Measurements from ENCODE around the gene SYT7.

SYT7 gene

DNA sequence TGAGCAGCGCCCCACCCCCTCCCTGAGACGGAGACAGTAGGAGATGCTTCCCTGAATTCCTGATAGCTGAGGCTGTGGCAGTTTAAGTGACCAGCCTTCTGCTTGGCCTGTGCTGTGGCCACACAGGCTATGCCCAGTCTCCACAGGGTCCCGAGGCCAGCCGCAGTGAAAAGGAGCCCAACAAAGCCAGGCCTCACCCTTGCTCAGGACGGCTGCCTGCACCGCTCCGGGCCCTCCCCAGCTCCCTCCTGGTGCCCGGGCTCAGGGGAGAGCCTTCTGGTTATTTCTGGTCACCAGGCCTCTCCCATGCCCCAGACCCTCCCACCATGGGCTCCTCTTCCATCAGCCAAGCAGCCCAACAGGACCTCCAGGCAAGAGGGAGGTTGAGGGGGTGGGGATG, 43.5 kb downstream of the SYT7 start:
- Histone ChIP-seq H3K27me3 (peaks cover 33% of the 10 kb centered on the region), H3K36me3 (no peaks in the 10 kb centered on the region), H3K27ac (no peak overlapping the region), H3K9me3 (no peaks in the 10 kb centered on the region), H3K4me1 (ENCODE audit: control insufficient read depth in 1 of 2, insufficient read depth in 1 of 2, low read depth in 1 of 2, low read length in 1 of 2) (no peaks in the 10 kb centered on the region), H3K4me3 (ENCODE audit: low read depth in 1 of 2, low read length in 1 of 2) (no peak overlapping the region)
- TF ChIP-seq, protein P1, sequence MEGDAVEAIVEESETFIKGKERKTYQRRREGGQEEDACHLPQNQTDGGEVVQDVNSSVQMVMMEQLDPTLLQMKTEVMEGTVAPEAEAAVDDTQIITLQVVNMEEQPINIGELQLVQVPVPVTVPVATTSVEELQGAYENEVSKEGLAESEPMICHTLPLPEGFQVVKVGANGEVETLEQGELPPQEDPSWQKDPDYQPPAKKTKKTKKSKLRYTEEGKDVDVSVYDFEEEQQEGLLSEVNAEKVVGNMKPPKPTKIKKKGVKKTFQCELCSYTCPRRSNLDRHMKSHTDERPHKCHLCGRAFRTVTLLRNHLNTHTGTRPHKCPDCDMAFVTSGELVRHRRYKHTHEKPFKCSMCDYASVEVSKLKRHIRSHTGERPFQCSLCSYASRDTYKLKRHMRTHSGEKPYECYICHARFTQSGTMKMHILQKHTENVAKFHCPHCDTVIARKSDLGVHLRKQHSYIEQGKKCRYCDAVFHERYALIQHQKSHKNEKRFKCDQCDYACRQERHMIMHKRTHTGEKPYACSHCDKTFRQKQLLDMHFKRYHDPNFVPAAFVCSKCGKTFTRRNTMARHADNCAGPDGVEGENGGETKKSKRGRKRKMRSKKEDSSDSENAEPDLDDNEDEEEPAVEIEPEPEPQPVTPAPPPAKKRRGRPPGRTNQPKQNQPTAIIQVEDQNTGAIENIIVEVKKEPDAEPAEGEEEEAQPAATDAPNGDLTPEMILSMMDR (IDR thresholded peaks at IDR 0.05): no peak

GRCh38 chr11:61536676-61537270, 44.1 kb downstream of the SYT7 start:
- H3K27ac ChIP-seq: no peak overlapping the region
- TF ChIP-seq, protein P1 (IDR thresholded peaks at IDR 0.05): no peak
- H3K9me3 ChIP-seq: no peaks in the 10 kb centered on the region
- H3K36me3 ChIP-seq: no peaks in the 10 kb centered on the region
- H3K27me3 ChIP-seq: peaks cover 28% of the 10 kb centered on the region
- H3K4me1 ChIP-seq (ENCODE audit: control insufficient read depth in 1 of 2, insufficient read depth in 1 of 2, low read depth in 1 of 2, low read length in 1 of 2): no peaks in the 10 kb centered on the region
- no peak overlapping the region for H3K4me3 ChIP-seq (ENCODE audit: low read depth in 1 of 2, low read length in 1 of 2)

DNA sequence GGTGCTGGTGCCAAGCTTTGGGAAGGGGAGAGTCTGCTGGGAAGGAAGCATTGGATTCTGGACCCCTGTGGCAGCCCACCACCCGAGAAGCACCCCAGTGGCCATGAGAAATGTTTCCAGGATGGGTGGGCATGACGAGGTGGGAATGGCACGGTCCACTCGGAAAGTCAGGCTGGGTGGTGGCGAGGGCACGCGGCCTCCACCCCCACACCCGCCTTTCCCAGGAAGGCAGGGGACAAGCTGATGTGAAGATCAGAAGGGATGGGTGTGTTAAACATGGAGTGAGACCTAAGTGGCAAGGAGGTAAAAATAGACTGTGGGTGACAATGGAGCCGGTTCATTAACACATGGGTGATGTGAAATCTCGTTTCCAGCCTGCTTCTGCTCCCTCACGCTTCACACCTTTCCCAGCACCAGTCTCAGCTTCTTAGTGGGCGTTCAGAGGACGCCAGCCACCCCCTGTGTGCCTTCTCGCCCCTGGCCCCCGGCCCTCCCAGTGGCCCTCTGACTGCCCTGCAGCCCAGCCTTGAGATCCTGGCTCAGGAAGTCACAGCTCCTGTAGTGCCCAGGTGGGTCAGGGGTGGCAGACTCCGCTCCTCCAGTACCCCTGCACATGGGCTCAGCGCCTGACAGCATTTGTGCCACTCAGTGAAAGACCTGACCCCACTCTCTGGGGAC, 44.7 kb downstream of the SYT7 start:
- Histone ChIP-seq H3K27me3 (peaks cover 21% of the 10 kb centered on the region), H3K9me3 (no peaks in the 10 kb centered on the region), H3K27ac (no peak overlapping the region), H3K4me1 (ENCODE audit: control insufficient read depth in 1 of 2, insufficient read depth in 1 of 2, low read depth in 1 of 2, low read length in 1 of 2) (no peaks in the 10 kb centered on the region), H3K36me3 (no peaks in the 10 kb centered on the region), H3K4me3 (ENCODE audit: low read depth in 1 of 2, low read length in 1 of 2) (no peak overlapping the region)
- TF ChIP-seq, protein P1 (IDR thresholded peaks at IDR 0.05): no peak

DNA sequence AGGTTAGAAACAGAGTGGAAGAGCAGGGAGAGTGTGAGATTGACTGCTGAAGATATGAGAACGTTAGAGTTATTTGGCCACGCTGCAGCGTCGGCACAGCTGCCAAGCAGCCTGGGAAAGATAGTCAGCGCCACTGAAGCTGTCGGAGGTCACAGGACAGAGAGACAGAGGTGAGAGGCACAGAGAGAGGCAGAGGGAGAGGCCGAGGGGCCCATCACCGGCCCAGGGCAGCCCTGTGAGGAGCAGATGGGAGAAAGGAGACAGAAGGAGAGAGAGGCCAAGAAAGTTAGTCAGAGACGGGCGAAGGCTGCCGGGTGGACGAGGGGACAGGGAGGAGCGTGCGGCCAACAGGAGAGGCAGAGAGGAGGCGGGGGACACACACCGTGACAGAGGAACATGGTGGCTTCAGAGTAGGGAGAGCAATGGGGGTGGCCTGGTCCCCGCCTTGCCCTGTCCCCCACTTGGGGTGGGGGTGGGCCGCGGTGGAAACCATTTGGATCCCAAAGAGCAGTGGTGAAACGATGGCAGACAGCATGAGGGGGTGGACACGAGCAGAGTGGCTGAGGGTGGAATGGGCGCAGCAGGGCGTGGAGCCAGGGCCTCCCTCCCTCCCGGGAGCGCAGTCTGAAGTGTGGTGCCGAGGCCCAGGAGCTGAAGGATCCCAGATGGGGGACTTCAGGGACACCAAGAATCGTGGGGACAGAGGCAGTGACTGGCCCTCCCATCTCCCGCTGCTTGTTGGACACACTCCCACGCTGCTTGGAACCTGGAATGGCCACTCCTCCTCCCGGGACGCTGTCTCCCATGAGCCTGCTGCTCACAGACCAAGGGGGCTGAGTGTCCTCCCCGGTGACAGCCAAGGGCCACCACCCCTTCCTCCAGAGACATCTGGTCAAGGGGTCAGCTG, 45.7 kb downstream of the SYT7 start:
- Histone ChIP-seq H3K27me3 (peaks cover 13% of the 10 kb centered on the region), H3K27ac (no peak overlapping the region), H3K4me3 (ENCODE audit: low read depth in 1 of 2, low read length in 1 of 2) (no peak overlapping the region), H3K36me3 (no peaks in the 10 kb centered on the region), H3K4me1 (ENCODE audit: control insufficient read depth in 1 of 2, insufficient read depth in 1 of 2, low read depth in 1 of 2, low read length in 1 of 2) (no peaks in the 10 kb centered on the region), H3K9me3 (no peaks in the 10 kb centered on the region)
- TF ChIP-seq, protein P1 (IDR thresholded peaks at IDR 0.05): no peak

DNA sequence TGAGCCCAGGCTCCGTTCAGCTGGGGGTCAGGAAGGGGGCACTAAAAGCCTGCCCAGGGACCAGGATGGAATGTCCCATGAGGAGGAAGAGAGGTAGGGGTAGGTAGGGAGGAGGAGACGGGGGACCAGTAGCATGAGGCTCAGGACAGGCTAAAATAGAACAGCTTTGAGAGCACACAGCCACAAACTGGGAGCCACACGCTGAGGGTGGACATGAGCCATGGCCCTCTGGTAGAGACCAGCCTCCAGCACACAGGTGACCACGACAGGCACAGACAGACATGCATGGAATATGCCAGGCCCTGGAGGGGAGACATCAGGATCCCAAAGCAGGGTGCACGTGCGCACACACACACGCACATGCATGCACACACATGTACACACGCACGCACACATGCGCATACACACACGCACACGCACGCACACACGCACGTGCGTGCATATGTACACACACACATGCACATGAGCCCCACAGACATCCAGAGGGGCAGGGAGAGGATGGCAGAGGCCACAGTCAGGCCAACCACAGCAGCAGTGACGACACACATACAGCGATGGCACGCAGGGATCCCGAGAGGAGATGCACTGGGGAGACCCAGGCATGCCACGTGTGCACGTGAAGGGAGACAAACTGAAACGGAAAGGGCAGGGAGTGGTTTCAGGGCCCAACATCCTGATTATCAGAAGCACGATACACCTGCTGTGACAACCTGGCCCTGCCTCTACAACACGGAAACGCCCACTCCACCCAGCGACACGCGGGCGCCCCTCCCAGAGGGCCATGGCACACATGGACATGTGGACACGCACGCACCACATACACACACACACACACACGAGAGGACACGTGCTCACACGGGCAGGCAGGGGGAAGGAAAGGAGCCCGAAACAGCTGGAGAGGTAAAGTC, 46.6 kb downstream of the SYT7 start:
- Histone ChIP-seq H3K4me3 (ENCODE audit: low read depth in 1 of 2, low read length in 1 of 2) (no peak overlapping the region), H3K4me1 (ENCODE audit: control insufficient read depth in 1 of 2, insufficient read depth in 1 of 2, low read depth in 1 of 2, low read length in 1 of 2) (no peaks in the 10 kb centered on the region), H3K27me3 (peaks cover 8% of the 10 kb centered on the region), H3K9me3 (no peaks in the 10 kb centered on the region), H3K36me3 (no peaks in the 10 kb centered on the region), H3K27ac (no peak overlapping the region)
- TF ChIP-seq, protein P1 (IDR thresholded peaks at IDR 0.05): no peak
